Colon (tissue), 2 donors: ENCODE results near the gene CLEC17A.
"Not testable (repeated sequence)": the region's sequence is repeated elsewhere in the genome, so short reads cannot be mapped to it uniquely, and the experiment has no call there.

Source experiments
- FAIRE-seq: peaks from 2 replicates; lab custom pipeline; 2012; peaks lifted over from hg19 to GRCh38; lab: Jason Lieb, UNC
- donor health status: control.
- donor health status: control.

Gene CLEC17A

DNA sequence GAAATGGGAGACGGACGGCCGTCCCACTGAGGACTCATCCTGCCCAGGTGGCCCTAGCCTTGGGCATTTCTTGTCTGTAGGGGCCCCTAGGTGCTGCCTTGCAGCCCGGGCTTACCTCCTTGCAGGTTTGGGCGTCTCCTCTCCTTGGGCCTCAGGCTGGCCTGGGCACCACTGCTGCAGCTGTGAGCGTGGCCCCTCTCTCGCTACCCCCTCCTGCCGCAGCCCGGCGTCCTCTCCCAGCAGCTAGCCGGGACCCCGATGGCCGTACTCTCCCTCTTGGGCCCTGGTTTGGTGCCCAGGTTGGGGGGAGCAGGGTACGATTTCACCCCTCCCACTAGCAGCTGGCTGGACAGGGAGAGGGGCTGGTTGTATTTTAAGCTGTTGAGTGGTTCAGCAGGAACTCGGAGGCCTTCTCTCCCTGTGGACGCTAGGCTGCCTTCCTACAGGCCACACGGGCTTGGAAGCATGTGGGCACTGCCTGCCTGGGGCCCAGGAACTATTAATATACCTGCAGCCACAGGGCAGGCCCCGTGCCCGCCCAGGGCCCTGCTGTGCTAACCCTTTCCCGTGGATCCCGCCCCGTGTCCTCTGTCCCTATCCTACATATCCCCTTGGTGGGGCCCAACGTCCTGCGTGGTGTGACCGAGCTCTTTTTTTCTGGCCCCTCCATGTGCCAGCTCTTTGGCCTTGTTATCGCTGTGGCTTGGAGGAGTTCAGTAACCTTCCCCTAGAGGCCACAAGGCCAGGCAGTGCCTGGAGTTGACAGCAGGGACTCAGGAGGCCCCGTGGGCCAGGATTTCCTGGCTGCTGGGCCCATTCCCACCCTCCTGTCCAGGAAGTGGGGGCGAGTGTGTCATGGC, 22.7 kb upstream of the CLEC17A start:
- FAIRE-seq: no peak

DNA sequence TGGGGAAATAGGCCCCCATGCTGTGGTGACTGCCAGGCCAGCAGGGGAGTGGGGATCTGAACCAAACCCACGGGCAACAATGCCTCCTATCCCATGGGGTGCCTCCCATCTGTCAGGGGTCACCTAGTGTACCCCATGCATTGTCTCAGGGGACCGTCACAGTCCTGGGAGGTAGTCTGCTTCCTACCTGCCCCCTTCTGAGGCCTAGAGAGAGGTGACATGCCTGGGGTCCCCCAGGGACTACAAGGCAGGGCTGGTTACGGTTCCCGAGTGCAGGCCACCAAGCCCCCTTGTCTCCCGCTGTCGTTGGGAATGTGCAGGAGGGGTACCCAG, 22.1 kb upstream of the CLEC17A start:
- FAIRE-seq: no peak

DNA sequence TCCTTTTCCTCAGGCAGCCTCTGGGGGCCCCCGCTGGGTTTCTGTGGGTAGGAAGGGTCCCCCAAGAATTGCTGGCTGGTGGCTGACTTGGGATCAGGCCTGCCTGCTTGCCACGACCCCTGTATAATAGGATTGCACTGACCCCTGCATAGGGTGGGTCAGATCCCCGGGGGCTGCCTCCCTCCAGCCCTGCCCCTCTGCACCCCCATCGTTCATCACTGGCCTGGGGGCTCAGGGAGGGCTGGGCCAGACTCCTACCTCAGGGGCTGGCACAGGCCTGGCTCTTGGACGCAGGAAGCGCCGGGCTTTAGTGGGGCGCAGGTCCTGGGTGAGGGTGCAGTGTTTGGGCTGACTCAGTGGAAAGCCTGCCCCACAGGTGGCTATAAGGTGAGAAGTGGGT, 21.6 kb upstream of the CLEC17A start:
- FAIRE-seq: no peak

DNA sequence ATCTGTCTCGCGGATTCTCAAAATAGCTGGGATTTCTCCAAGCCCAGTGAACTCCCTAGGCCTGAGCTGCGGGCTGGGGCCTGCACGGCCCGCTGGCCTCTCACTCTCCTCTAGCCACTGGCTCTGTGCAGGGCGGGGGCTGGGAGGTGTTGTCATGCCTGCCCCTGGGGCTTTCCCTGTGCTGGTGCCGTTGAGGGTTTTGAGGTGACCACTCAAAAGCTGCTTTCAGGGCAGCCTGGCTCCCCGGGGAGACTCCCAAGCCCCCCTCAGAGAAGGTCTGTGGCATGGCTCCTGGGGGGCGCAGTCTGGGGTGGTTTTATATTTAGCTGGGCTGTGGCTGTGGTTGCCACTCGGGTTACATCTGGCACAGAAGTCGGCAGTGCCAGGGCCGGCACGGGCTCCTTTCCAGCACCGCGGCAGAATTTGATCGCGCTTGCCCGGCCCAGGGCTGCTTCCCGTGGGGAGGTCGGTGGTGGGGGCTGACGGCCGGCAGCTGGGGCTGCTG, 21.0 kb upstream of the CLEC17A start:
- no peak for FAIRE-seq

DNA sequence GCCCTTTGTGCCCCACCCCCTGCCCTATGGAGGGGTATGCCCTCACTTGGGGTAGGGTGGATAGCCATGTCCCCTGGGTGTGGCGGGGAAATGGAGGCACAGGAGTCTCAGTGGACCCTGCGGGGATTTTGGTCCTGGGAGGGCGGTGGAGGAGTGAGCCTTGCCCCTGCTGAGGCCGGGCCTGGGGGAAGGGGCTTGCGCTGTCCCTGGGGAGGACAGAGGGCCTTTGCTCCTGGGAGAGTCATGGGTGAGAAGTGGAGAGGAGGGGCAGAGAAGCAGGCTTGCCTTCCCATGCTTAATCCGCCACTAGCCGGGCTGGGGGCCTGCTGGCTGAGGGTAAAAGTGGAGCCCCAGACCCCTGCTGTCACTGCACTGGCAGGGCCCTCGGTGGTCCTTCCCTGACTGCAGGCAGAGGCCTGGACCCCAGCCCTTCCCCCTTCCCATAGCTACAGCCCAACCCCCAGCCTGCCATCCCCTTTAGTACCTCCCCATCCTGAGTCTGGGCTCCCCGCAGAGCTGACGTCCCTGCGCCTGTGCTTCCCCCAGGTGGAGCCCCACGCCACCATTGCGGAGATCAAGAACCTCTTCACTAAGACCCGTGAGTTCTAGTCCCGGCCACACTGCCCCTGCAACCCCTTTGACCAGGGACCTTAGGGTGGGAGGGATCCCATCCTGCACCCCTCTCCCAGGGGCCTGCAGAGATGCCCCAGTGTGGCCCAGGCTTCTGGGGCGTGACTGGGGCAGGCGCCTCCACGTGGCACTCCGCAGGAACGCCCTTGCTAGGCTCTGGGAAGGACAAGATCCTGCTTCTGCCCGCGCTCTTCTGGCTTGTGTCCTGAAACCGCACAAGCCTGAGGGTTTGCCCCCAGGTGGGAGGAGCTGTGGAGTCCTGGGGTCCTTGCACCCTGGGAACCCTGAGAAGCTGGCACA, 20.0 kb upstream of the CLEC17A start:
- FAIRE-seq: no peak

DNA sequence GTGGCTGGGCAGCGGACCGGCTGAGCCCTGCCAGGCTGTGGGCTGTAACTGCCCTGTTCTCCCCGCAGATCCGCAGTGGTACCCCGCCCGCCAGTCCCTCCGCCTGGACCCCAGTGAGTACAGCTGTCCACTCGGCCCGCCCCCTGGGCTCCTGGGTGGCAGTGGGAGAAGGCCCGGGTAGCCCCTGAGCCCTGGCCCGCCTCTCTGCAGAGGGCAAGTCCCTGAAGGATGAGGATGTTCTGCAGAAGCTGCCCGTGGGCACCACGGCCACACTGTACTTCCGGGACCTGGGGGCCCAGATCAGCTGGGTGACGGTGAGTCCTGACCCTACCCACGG, 19.3 kb upstream of the CLEC17A start:
- no peak for FAIRE-seq

DNA sequence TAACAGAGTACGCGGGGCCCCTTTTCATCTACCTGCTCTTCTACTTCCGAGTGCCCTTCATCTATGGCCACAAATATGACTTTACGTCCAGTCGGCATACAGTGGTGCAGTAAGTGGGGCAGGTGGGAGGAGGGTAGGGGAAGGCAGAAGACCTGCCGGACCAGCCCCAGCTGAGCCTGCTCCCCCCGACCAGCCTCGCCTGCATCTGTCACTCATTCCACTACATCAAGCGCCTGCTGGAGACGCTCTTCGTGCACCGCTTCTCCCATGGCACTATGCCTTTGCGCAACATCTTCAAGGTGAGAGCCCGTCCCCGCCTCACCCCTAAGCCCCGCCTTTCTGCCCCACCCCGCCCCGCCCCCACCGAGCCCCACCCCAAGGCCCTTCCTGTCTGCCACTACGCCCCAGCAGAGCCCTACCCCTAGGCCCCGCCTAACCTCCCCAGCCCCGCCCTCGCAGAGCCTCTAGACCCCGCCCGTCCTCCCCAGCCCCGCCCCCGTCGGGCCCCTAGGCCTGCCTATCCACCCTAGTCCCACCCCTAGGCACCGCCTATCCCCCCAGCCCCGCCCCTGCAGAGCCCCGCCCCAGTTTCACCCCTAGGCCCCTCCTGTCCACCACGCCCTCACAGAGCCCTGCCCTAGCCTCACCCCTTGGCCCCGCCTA, 18.8 kb upstream of the CLEC17A start:
- no peak for FAIRE-seq

DNA sequence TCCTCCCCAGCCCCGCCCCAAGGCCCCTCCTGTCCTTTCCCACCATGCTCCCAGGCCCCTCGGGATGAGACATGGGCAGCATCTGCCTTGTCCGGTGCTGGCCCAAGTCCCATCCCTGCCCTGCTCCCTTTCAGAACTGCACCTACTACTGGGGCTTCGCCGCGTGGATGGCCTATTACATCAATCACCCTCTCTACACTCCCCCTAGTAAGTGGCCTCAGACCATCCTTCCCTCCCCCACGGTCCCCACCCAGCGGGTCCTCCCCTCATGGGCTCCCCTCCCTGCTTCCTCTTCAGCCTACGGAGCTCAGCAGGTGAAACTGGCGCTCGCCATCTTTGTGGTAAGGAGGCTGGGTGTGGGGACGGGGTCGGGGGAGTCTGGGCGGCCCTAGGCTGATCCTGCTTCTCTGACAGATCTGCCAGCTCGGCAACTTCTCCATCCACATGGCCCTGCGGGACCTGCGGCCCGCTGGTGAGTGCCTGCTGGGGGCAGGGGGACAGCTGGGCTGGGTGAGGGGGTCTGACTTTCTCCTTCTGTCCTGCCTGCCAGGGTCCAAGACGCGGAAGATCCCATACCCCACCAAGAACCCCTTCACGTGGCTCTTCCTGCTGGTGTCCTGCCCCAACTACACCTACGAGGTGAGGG, 18.1 kb upstream of the CLEC17A start:
- FAIRE-seq: not testable (repeated sequence)

DNA sequence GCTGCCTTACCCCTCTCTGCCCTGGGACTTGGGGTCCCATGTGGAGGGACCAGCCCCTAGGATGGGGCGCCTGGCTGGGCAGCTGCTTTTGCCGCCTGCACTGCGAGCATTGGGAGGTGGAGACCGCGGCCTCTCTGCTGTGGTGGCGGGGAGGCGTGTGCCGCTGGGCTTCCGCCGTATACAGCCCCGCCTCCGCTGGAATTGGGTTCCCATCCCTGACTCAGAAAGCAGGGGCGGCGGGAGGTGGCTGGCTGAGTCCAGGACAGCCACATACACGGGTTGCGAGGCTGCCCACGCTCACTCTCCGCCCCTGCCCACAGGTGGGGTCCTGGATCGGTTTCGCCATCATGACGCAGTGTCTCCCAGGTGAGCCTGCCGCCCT, 17.6 kb upstream of the CLEC17A start:
- no peak for FAIRE-seq

DNA sequence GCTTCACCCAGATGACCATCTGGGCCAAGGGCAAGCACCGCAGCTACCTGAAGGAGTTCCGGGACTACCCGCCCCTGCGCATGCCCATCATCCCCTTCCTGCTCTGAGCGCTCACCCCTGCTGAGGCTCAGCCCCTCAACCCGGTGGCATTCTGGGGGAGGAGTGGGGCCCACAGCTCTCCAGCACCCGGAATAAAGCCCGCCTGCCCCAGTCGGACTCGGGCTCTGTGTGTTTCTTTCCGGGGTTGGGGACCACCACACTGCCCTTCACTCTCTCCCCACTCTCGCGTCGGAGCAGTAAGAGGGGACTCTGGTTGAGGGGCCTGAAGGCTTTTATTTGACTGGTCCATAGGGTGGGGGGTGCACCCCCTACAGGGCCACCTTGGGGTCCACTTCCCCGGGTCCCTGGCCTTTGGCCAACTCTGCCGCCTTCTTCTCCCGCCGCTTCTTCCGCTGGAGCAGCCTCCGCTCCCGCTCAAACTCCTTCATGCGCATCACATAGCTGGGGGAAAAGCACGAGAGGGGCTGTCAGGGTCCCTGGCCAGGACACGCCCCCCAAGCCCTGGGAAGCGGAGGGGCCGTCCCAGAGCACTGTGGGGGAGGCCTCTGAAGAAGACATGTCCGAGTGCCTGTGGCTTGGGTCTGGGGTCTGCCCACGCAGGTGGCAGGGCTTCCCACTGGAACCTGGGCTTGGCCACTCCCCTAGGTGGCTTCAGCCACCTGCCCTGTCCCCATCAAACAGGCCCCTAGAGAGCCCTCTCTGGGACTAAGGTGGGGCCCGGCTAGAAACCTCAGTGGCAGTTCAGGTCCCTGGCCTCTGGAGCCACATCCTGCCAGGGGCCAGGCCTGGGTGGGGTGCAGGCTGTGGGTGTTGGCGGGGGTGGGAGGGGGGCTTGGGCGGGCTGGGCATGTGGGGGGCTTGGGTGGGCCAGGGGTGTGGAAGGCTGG, 16.8 kb upstream of the CLEC17A start:
- FAIRE-seq: no peak

DNA sequence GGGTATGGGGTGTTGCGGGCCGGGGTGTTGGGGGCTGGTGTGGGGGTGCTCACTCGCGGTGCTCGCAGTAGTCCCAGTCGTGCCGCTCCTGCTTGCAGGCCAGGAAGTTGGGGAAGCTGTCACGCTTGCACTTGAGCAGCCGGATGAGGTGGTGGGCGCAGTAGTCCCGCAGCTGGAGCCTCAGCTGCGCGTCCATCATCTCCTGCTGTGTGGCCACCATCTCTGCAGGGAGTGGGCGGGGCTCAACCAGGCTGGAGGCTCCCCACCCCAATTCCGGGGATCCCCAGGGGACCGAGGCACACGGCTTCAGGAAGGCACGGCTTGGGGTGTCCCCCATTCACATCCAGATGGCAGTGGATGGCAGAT, 16.2 kb upstream of the CLEC17A start:
- FAIRE-seq: no peak

DNA sequence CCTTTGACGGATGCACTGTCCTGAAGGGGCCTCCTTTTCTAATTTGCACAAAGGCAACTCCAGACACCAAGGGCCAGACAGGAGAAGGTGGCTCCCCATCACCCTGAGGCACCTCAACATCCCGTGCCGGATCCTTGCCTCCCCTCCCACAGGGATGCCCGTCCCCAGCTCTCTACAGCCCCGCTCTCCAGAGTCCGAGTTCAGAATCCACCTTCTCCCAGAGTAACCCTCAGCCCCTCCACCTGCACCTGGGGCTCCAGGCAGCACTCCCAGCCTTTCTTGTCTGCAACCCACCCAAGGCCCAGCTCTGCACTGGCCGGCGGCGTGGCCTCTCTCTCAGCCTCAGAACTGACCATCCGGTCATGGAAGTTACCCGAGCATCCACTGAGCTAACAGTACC, 15.8 kb upstream of the CLEC17A start:
- FAIRE-seq: no peak

DNA sequence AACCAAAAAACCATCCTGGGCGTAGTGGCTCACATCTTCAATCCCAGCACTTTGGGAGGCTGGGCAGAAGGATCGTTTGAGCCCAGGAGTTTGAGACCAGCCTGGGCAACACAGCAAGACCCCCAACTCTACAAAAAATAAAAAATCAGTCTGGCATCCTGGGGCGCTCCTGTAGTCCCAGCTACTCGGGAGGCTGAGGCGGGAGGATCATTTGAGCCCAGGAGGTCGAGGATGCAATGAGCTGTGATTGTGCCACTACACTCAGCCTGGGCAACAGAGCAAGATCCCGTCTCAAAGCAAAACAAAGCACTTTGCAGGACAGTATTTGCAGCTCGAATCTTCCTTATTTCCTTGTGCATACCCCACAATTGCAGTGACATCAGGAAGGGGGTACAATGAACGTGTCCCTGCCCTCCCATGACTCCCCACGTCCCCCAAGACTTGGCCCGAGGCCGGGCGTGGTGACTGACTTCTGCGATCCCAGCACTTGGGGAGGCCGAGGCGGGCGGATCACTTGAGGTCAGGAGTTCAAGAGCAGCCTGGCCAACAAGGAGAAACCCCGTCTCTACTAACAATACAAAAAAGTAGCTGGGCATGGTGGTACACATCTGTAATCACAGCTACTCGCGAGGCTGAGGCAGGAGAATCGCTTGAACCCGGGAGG, 11.9 kb upstream of the CLEC17A start:
- FAIRE-seq: no peak

DNA sequence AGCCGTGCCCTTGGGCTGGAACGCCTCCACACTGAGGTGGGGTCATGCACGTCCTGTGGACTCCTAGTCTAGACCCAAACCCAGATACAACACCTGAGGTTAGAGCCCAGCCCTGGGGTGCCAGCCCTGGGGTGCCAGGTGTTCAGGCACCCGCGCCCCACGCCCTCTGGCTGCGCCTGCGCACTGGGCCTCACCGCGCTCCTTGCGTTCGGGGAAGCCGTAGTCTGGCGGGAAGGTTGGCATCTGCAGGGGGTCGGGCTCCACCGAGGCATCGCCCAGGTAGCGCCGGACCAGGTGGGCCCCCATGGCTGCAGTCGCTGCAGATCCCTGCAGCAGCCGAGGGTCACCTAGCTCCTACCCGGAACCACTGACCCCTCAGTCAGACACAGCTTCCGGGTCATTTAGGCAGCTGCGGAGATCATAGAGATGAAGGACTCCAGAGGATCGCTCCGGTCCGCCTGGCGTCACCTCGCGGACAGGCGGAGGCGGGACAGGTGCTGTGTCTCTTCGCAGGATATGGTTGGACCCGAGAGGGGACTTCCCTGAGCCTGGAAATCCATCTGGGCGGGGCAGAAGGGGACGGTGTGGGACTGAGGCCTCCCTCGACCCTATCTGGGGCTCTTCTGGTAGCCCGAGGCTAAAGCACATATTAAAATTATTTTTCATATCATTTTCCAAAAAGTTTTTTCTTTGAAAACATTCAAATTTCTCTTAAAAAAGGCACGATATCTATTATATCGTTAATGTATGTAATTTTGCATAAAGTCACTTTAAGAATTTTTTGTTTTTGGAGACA, 11.0 kb upstream of the CLEC17A start, which contains the start of gene NDUFB7:
Gene NDUFB7, minus strand, starts transcription at position 372 of the 796 bp plus-strand sequence. Its CDS starts 66 bp downstream, at position 306.
- no peak for FAIRE-seq

DNA sequence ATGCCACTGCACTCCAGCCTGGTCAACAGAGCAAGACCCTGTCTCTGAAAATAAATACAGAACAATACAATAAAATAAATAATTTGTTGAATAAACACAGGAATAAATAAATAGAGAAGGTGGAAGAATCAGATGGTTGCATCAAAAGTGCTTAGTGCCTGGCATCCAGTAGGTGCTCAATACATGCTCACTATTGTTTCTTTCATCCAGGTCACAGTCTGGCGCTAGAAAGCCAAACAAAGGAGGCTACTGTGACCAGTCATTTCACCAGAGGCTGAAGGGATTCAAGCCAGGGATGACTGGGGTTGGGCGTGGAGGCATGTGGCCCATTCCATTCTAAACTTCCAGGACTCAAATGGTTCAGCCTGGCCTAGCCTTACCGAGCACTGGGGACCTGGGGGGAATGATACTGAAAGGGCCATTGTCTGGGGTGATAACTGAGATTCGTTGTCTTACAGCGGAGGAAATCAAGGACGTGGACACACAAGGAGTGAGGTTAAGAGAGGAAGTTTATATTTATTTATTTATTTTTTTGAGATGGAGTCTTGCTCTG, 7.4 kb upstream of the CLEC17A start:
- no peak for FAIRE-seq

DNA sequence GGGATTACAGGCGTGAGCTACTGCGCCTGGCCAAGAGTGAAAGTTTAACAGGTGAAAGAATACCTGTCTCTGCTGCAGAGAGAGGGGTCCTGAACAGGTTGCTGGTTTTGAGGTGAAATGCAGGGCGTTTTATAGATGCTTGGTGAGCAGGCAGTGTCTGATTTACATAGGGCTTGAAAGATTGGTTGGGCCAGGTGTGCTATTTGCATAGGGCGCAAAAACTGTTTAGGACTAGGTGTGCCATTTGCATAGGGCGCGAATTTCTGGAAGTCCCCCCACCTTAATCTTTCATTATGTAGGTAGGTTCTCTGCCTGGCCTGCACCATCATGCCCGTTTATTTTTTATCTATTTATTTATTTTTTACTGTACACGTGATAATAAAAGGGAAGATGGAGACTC, 6.5 kb upstream of the CLEC17A start:
- FAIRE-seq: no peak

DNA sequence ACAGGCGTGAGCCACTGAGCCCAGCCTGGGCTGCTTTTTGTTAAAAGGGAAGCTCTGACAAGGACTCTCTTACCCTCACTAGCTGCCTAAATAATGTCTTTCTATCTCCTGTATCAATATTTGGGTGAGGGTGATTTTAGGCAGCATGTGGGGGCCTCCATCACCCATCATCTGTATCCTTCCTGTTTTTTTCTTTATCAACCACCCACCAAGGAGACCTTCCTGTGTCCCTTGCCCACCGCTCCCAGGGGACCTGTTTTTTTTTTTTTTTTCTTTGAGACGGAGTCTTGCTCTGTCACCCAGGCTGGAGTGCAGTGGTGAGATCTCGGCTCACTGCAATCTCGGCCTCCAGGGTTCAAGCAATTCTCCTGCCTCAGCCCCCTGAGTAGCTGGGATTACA, 5.6 kb upstream of the CLEC17A start:
- no peak for FAIRE-seq

DNA sequence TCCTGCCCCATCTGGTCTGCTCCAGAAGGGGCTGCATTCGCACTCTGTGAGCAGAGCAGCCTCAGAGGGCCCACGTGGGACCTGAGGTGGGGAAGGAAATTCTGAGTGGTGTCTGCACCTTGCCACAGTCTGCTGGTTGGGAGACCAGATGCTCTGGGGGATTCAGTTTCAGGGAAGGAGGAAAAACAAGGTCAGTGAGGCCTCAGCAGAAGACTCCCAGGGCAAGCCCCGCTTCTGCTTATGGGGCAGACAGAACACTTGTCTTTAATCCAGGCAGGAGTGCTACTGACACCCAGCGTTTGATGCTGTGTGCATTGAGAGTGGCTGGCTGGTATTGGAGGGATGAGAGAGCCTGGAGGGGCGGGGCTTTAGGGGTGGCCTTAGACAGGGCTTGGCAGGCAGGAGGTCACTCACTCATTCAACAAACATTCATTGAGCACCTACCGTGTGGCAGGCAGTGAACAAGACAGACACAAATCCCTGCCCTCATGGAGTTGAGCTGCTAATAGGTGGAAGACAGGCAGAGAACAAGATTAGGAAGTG, 4.9 kb upstream of the CLEC17A start:
- no peak for FAIRE-seq

DNA sequence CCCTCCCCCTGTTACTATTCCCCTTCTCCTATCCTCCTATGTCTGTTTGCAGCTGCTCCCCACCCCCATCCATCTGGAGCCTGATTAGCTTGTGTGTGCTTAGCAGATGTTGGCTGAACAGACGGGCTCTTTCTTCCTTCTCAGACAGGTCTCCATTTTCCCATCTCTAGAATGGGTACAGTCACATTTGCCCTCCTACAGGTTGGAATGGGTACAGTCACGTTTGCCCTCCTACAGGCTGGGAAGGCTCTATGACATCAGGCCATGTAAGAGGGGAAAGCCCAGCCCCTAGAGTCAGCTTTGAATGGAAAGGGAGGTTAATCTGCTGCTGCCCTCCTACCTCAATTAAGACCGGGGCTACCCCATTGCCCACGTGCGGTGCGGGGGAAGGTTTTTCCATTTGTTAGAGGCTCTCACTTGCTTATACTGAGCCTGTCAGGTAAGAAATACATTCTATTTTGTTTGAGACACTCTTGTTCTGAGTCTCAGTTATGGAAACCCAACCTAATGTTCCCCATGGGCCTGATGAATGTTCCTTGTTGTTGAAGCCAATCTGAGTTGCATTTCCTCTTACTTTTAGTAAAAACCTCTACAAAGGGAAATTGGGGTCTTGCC, 2.2 kb upstream of the CLEC17A start:
- no peak for FAIRE-seq
